RWPE2 (cell line): ENCODE results near the gene ARFIP1.

Experiments used
- ATAC-seq: fragments of 200-7000 bp; cut with Tn5 transposase; 3 replicates; pipeline ENCODE4 v1.9.1; 2021; ENCODE audit warnings: low read depth
- DNase-seq: peaks from one replicate; pipeline ENCODE4 v3.0.0-alpha.2; 2020; ENCODE audit warnings: low spot score
- H3K27ac ChIP-seq: fragments of 450-650 bp; 2 replicates; pipeline ENCODE4 v1.5.1; 2017; ENCODE audit warnings: mild to moderate bottlenecking; ENCODE audit not compliant: poor library complexity, severe bottlenecking
- H3K27me3 ChIP-seq: fragments of 250-450 bp; sonication (Bioruptor Pico); 2 replicates; pipeline ENCODE4 v1.5.1; 2021; ENCODE audit warnings: mild to moderate bottlenecking, moderate library complexity; ENCODE audit not compliant: insufficient read depth, poor library complexity, severe bottlenecking
- H3K36me3 ChIP-seq: fragments of 250-450 bp; sonication (Bioruptor Pico); 2 replicates; pipeline ENCODE4 v1.5.1; 2020; ENCODE audit warnings: low read depth, mild to moderate bottlenecking, moderate library complexity
- H3K4me1 ChIP-seq: fragments of 250-450 bp; sonication (Bioruptor Pico); 2 replicates; pipeline ENCODE4 v1.5.1; 2021; ENCODE audit warnings: mild to moderate bottlenecking, moderate library complexity; ENCODE audit not compliant: insufficient read depth, poor library complexity, severe bottlenecking
- H3K4me3 ChIP-seq: fragments of 250-450 bp; sonication (Bioruptor Pico); 2 replicates; pipeline ENCODE4 v1.5.1; 2021; ENCODE audit warnings: mild to moderate bottlenecking, moderate library complexity; ENCODE audit not compliant: severe bottlenecking
- H3K9me3 ChIP-seq: fragments of 250-450 bp; sonication (Bioruptor Pico); 2 replicates; pipeline ENCODE4 v1.5.1; 2021; ENCODE audit warnings: mild to moderate bottlenecking, moderate library complexity; ENCODE audit not compliant: severe bottlenecking
- CTCF ChIP-seq: fragments of 450-650 bp; IDR thresholded peaks from one replicate; pipeline ENCODE4 v1.5.1; 2017; ENCODE audit warnings: mild to moderate bottlenecking, moderate library complexity; ENCODE audit not compliant: poor library complexity, severe bottlenecking

Gene ARFIP1

GRCh38 chr4:152870606-152871005 is 90.9 kb downstream of the ARFIP1 start:
- Histone ChIP-seq H3K27ac (no peak overlapping the region), H3K36me3 (peaks cover 11% of the 10 kb centered on the region), H3K27me3 (no peaks in the 10 kb centered on the region), H3K4me1 (no peaks in the 10 kb centered on the region), H3K4me3 (no peak overlapping the region), H3K9me3 (no peaks in the 10 kb centered on the region)
- DNase-seq (no peak), ATAC-seq (no peak)
- no peak for TF ChIP-seq CTCF

DNA sequence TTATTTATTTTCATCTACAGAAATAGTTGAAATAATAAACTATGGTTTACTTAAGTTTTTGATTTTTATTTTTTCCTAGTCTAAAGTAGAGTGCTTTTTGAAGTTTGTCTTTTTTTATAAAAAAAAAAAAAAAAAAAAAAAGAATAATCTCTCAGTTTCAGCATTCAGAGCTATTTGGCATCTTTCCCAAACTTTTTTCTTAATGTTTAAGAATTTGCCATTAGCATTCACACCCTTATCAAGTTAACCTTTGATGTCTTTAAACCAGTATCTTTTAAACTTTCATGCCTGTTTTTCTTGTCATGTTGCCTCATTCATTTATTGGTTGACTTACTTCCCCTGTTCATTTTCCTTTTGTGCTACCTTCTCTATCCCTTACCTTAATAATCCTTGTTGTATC is 95.5 kb downstream of the ARFIP1 start:
- Histone ChIP-seq H3K36me3 (peaks cover 11% of the 10 kb centered on the region), H3K9me3 (no peaks in the 10 kb centered on the region), H3K27me3 (no peaks in the 10 kb centered on the region), H3K4me3 (no peak overlapping the region), H3K27ac (no peak overlapping the region), H3K4me1 (no peaks in the 10 kb centered on the region)
- ATAC-seq (no peak), DNase-seq (no peak)
- no peak for TF ChIP-seq CTCF

- Histone ChIP-seq H3K27me3 (no peaks in the 10 kb centered on the region), H3K4me3 (no peak overlapping the region), H3K9me3 (no peaks in the 10 kb centered on the region), H3K36me3 (peaks cover 6% of the 10 kb centered on the region), H3K4me1 (no peaks in the 10 kb centered on the region), H3K27ac (no peak overlapping the region)
- no peak for ATAC-seq
- DNase-seq: no peak
- no peak for TF ChIP-seq CTCF
These were observed 98.1 kb downstream of the ARFIP1 start for GRCh38 chr4:152877868-152878267.

GRCh38 chr4:152880263-152880662 is 100.5 kb downstream of the ARFIP1 start:
- TF ChIP-seq CTCF: no peak
- H3K4me3 ChIP-seq: no peak overlapping the region
- no peaks in the 10 kb centered on the region for H3K27me3 ChIP-seq
- H3K4me1 ChIP-seq: no peaks in the 10 kb centered on the region
- no peak for DNase-seq
- H3K27ac ChIP-seq: no peak overlapping the region
- peaks cover 19% of the 10 kb centered on the region; the same call in 1 of the 2 replicates for H3K36me3 ChIP-seq
- ATAC-seq: no peak
- H3K9me3 ChIP-seq: no peaks in the 10 kb centered on the region

DNA sequence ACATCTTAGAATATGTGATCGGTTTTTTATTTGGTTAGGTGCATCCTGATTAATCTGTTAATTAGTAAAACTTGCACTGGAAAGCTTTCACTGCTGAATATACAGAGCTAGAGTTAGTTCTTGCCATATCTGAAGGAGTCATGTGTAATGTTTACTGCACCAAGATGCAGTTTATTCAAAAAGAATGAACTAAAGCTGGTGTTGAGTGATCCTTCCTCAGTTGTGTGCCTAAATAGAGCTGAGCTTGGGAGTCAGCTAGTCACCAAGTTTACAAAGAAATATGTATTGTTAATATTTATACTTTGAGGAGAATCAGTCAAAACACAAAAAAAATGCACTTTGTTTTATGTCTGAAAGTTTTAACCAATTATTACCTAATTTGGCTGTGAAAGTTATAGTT is 102.2 kb downstream of the ARFIP1 start:
- no peak overlapping the region for H3K4me3 ChIP-seq
- no peaks in the 10 kb centered on the region for H3K27me3 ChIP-seq
- no peaks in the 10 kb centered on the region for H3K4me1 ChIP-seq
- ATAC-seq: no peak
- H3K36me3 ChIP-seq: peaks cover 19% of the 10 kb centered on the region; the same call in 1 of the 2 replicates
- no peak for TF ChIP-seq CTCF
- DNase-seq: no peak
- no peaks in the 10 kb centered on the region for H3K9me3 ChIP-seq
- H3K27ac ChIP-seq: no peak overlapping the region
